HCT116 (cell line): Measurements from ENCODE around the gene TMEM121. TPM values are rescaled to one million over a fixed set of nuclear protein-coding genes. Genes with fewer than 3 reads are reported as not detected.

Source experiments
- CBX3 ChIP-seq: IDR thresholded peaks from 2 replicates; pipeline ENCODE4 v1.6.1; 2012; ENCODE audit warnings: low read depth
- CTCF ChIP-seq, 3 experiments: fragments of 200-600 bp in 1 of 3; sonication (generic) in 1 of 3; IDR thresholded peaks in 2 of 3; conservative IDR thresholded peaks in 1 of 3; 2 replicates each; pipeline ENCODE4 v1.5.1; 2012 to 2017; ENCODE audit warnings: low read depth in 2 of 3, low read length in 2 of 3, antibody characterized with exemption in 1 of 3, borderline replicate concordance in 1 of 3, control low read depth in 1 of 3, mild to moderate bottlenecking in 1 of 3, mixed read lengths in 1 of 3, mixed run types in 1 of 3, moderate library complexity in 1 of 3; ENCODE audit not compliant: insufficient read depth in 1 of 3
- ELF1 ChIP-seq: IDR thresholded peaks from 2 replicates; pipeline ENCODE4 v1.6.1; 2012; ENCODE audit warnings: low read depth, borderline replicate concordance
- EZH2phosphoT487 ChIP-seq: fragments of 200-600 bp; IDR thresholded peaks from 2 replicates; pipeline ENCODE4 v1.6.1; 2018; ENCODE audit warnings: antibody characterized with exemption, borderline replicate concordance
- JUND ChIP-seq: IDR thresholded peaks from 2 replicates; pipeline ENCODE4 v1.6.1; 2012
- POLR2AphosphoS5 ChIP-seq: IDR thresholded peaks from 2 replicates; pipeline ENCODE4 v1.6.1; 2011; ENCODE audit warnings: mild to moderate bottlenecking, low read depth, low read length, moderate library complexity
- RAD21 ChIP-seq: IDR thresholded peaks from 2 replicates; pipeline ENCODE4 v1.6.1; 2012; ENCODE audit warnings: low read depth, mild to moderate bottlenecking
- SP1 ChIP-seq: IDR thresholded peaks from 2 replicates; pipeline ENCODE4 v1.6.1; 2012; ENCODE audit warnings: low read depth
- TCF7L2 ChIP-seq: IDR thresholded peaks from 2 replicates; pipeline ENCODE4 v1.7.0; 2011; ENCODE audit warnings: borderline replicate concordance, inconsistent platforms; ENCODE audit not compliant: insufficient read depth, insufficient read length; ENCODE audit errors: extremely low read depth
- ZFX ChIP-seq: fragments of 450-650 bp; IDR thresholded peaks from 2 replicates; pipeline ENCODE4 v1.6.1; 2017
- ZNF274 ChIP-seq: fragments of 200-500 bp; sonication (Bioruptor generic); IDR thresholded peaks from 2 replicates; pipeline ENCODE4 v1.6.1; 2014; ENCODE audit warnings: mild to moderate bottlenecking, low read depth, low read length, inconsistent platforms
- total RNA-seq: library from RNA; stranded (reverse); gene quantifications from one replicate; pipeline ENCODE4 v1.2.1, GENCODE V29; 2021; ENCODE audit not compliant: unreplicated experiment
- TF ChIP-seq, protein P1 (sequence below): IDR thresholded peaks from 2 replicates; pipeline ENCODE4 v1.6.1; 2012
- TF ChIP-seq, protein P2 (sequence below): IDR thresholded peaks from 2 replicates; pipeline ENCODE4 v1.6.1; 2012

Gene TMEM121
- total RNA-seq, 1 experiment from 2014 or later: 5.5 TPM

- TF ChIP-seq, protein P1, sequence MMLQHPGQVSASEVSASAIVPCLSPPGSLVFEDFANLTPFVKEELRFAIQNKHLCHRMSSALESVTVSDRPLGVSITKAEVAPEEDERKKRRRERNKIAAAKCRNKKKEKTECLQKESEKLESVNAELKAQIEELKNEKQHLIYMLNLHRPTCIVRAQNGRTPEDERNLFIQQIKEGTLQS: no peak
- no peak for TF ChIP-seq ELF1
- TF ChIP-seq POLR2AphosphoS5: peak; percentile 68
- no peak for TF ChIP-seq CBX3
- TF ChIP-seq ZNF274: no peak
- TF ChIP-seq RAD21: no peak
- TF ChIP-seq SP1: no peak
- no peak for TF ChIP-seq EZH2phosphoT487
- no peak for TF ChIP-seq ZFX
- TF ChIP-seq TCF7L2: peak; percentile 5
- TF ChIP-seq CTCF (IDR thresholded peaks at IDR 0.05 in 2 of 3, conservative IDR thresholded peaks at IDR 0.05 in 1 of 3; ENCODE audit: borderline replicate concordance in 1 of 3, insufficient read depth in 1 of 3, low read depth in 2 of 3, low read length in 2 of 3): peak in 2 of 3 experiments; percentile 50 to 71; a peak in 4 of 6 replicates
- TF ChIP-seq JUND: no peak
- TF ChIP-seq, protein P2, sequence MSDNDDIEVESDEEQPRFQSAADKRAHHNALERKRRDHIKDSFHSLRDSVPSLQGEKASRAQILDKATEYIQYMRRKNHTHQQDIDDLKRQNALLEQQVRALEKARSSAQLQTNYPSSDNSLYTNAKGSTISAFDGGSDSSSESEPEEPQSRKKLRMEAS: no peak
Observed at GRCh38 chr14:105490572-105491365, 35.6 kb upstream of the TMEM121 start, which contains the start of gene TEDC1 (continued).
